Putamen (tissue), 1 donor: Measurements from ENCODE around the gene GNAT1.

ENCODE experiments used
- DNase-seq: peaks from one replicate; pipeline ENCODE4 v3.0.0-alpha.2; 2016; ENCODE audit warnings: low spot score

The GNAT1 gene

GRCh38 chr3:50181985-50182384, 9.4 kb upstream of the GNAT1 start:
- DNase-seq: no peak

- no peak for DNase-seq
Observed at GRCh38 chr3:50182533-50183099, 8.8 kb upstream of the GNAT1 start.

GRCh38 chr3:50183755-50184154, 7.7 kb upstream of the GNAT1 start:
- DNase-seq: no peak

GRCh38 chr3:50184242-50184978, 7.0 kb upstream of the GNAT1 start:
- no peak for DNase-seq

- DNase-seq: no peak
Observed at GRCh38 chr3:50185230-50185629, 6.2 kb upstream of the GNAT1 start.

- DNase-seq: no peak
Observed at GRCh38 chr3:50186096-50186495, 5.3 kb upstream of the GNAT1 start.

GRCh38 chr3:50187750-50188149, 3.7 kb upstream of the GNAT1 start:
- no peak for DNase-seq

GRCh38 chr3:50189274-50189673, 2.1 kb upstream of the GNAT1 start:
- no peak for DNase-seq

GRCh38 chr3:50189989-50190388, 1.4 kb upstream of the GNAT1 start:
- no peak for DNase-seq

GRCh38 chr3:50192124-50192523, 714 bp downstream of the GNAT1 start:
- DNase-seq: no peak

- peak; percentile 53 for DNase-seq
Observed at GRCh38 chr3:50192689-50193141, 1.3 kb downstream of the GNAT1 start.

GRCh38 chr3:50193286-50193685, 1.9 kb downstream of the GNAT1 start:
- DNase-seq: no peak

- DNase-seq: no peak
Observed at GRCh38 chr3:50193746-50194127, 2.3 kb downstream of the GNAT1 start.

GRCh38 chr3:50194128-50194902, 2.9 kb downstream of the GNAT1 start:
- DNase-seq: peak; percentile 48

GRCh38 chr3:50194903-50195500, 3.6 kb downstream of the GNAT1 start:
- no peak for DNase-seq

GRCh38 chr3:50195501-50196252, 4.3 kb downstream of the GNAT1 start:
- DNase-seq: no peak

- DNase-seq: no peak
Observed at GRCh38 chr3:50196253-50196801, 4.9 kb downstream of the GNAT1 start.

GRCh38 chr3:50201573-50202315, 10.3 kb downstream of the GNAT1 start:
- no peak for DNase-seq

GRCh38 chr3:50202353-50203112, 11.1 kb downstream of the GNAT1 start:
- DNase-seq: no peak
